Mucosa of descending colon (tissue), 3 donors: ENCODE measurements around the gene UNKL. TPM values are rescaled to one million over a fixed set of nuclear protein-coding genes. Genes with fewer than 3 reads are reported as not detected.

Experiments
- ATAC-seq: fragments of 200-7000 bp; cut with Tn5 transposase; one replicate; pipeline ENCODE4 v1.9.1; 2020; ENCODE audit warnings: mild to moderate bottlenecking, moderate library complexity
- DNase-seq, 3 donors: peaks; one replicate each; pipeline ENCODE4 v3.0.0-alpha.2; 2020
- H3K36me3 ChIP-seq: fragments of 200-600 bp; one replicate; pipeline ENCODE4 v1.8.0; 2021; ENCODE audit warnings: low read depth, mild to moderate bottlenecking
- H3K4me1 ChIP-seq: fragments of 200-600 bp; one replicate; pipeline ENCODE4 v1.8.0; 2021; ENCODE audit warnings: low read depth, mild to moderate bottlenecking
- H3K4me3 ChIP-seq: fragments of 200-600 bp; one replicate; pipeline ENCODE4 v1.8.0; 2021; ENCODE audit warnings: mild to moderate bottlenecking
- H3K9me3 ChIP-seq: fragments of 200-600 bp; one replicate; pipeline ENCODE4 v1.8.0; 2021; ENCODE audit warnings: mild to moderate bottlenecking
- CTCF ChIP-seq: fragments of 200-600 bp; IDR thresholded peaks from one replicate; pipeline ENCODE4 v1.8.0; 2022; ENCODE audit warnings: antibody characterized with exemption, mild to moderate bottlenecking
- intact Hi-C, 2 donors: fragments of 100-400 bp; cut with DNase I in 1 of 2; cut with micrococcal nuclease in 1 of 2; formaldehyde crosslinking; loops; one replicate each; pipeline versions ENCODE4 v1.11.0 to v1.11.1; 2022; cut with DNase I, micrococcal nuclease
- total RNA-seq, 3 donors: library from RNA; stranded (reverse); fragmentation: NEBNext Ultra II Directional in 2 of 3; extraction: Animal tissue kit (Norgen Biotek cat#: 25700) in 2 of 3; gene quantifications; one replicate each; pipeline versions ENCODE4 v1.2.1 to v1.2.4, GENCODE V29; 2021 to 2023
- donor health status: DM: no; HTN: no; CAD: no; lungs with moderate emphysema.
- donor health status: DM: no; HTN: no; CAD: no.
- donor health status: DM: no; HTN: yes; CAD: no.

Gene UNKL
- total RNA-seq, 3 donors from 2014 or later: 16.2 to 36.5 (median 28.2) TPM

DNA sequence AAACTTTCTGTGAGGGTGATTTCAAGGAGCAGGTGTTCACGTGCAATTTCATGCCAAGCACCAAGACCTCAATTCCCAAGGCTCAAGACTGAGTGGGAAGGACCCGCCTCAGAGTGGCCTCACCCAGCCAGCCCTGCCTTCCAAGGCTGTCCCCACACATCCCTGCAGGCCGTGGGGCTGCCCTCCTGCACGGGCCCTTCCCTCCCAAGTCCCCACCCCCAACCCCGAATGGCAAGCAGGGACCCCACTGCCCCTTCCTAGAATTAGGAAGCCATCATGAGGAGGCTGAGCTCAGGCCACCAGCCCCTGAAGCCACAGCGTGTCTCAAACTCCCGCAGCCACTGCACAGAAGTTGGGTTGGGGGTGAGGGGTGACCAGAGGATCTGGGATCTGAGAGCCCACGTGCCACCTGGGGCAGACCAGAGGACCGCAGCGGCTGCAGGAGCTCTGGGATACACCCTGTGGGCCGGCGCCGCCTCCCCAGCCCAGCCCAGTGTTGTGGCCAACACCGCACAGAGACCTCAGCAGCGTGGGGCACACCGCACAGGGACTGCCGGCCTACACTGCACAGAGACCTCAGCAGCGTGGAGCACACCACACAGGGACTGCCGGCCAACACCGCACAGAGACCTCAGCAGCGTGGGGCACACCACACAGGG, 42.1 kb downstream of the UNKL start:
- TF ChIP-seq CTCF: no peak
- intact Hi-C loops: no loop called here
- no peaks in the 10 kb centered on the region for H3K9me3 ChIP-seq
- DNase-seq: no peak
- no peak for ATAC-seq
- H3K4me1 ChIP-seq: no peaks in the 10 kb centered on the region
- H3K4me3 ChIP-seq: no peak overlapping the region
- H3K36me3 ChIP-seq: no peaks in the 10 kb centered on the region

- ATAC-seq: no peak
Observed at GRCh38 chr16:1371054-1371978, 43.2 kb downstream of the UNKL start.

DNA sequence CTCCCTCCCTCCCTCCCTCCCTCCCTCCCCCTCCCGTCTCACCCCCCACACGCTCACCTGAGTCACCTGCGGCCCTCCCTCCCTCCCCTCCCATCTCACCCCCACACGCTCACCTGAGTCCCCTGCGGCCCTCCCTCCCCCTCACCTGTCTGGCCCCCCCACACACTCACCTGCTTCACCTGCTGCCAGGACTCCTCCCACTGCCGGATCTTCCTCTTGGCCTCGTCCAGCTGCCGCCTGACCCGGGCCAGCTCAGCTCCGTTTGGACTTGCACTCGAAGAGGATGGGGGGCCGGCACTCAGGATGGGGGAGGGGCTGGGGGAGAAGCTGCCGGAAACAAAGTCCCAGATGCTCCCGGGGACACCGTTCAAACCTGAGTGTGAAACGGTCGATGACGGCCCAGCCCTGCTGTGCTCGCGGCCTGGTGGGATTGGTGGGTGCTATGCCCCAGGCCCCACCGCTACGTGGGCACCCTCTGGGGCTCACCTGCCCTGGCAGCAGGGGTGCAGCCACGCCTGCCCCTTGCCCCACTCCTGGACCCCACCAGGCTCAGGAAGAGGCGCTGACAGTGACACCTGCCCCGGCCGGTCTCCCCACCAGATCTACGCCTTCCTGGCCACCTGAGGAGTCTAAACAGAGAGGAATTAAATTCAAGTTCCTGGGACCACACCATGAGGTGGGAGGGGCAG, 46.9 kb downstream of the UNKL start:
- no peak overlapping the region for H3K4me3 ChIP-seq
- TF ChIP-seq CTCF: no peak
- H3K4me1 ChIP-seq: no peaks in the 10 kb centered on the region
- H3K9me3 ChIP-seq: no peaks in the 10 kb centered on the region
- H3K36me3 ChIP-seq: peaks cover 5% of the 10 kb centered on the region
- DNase-seq: no peak
- intact Hi-C loops: no loop called here
- no peak for ATAC-seq

More at GRCh38 chr16:1371054-1371978, 43.2 kb downstream of the UNKL start:
- no peaks in the 10 kb centered on the region for H3K4me1 ChIP-seq
- no peak for TF ChIP-seq CTCF
- H3K9me3 ChIP-seq: no peaks in the 10 kb centered on the region
- H3K4me3 ChIP-seq: no peak overlapping the region
- H3K36me3 ChIP-seq: peaks cover 5% of the 10 kb centered on the region
- no peak for DNase-seq
- intact Hi-C loops: no loop called here

DNA sequence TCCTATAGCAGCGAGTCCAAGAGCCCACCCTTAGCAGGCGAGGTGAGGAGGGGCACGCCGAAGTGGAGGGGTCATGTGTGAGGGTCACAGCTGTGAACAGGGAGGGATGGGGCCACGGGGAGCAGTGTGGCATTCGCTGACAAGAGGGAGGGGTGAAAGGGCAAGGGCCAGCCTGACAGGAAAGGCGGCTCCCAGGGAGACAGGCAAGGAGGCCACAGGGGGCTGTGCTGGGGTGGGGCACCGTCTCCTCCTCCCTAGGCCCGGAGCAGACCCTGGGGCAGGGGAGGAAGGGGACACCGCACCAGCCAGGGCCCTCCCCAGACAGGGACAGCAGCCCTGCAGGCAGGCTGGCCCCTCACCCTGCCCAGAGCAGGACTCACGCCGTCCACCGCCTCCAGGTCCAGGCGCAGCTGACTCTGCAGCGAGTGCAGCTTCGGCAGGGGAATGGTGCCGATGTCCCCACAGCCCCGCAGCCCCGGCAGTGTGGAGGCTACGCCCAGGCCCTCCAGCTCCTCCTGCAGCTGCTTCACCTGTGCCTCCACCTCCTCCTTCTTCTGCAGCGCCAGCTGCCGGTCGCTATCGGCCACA, 47.7 kb downstream of the UNKL start:
- TF ChIP-seq CTCF: no peak
- no peak for ATAC-seq
- Histone ChIP-seq H3K4me1 (no peaks in the 10 kb centered on the region), H3K36me3 (peaks cover 5% of the 10 kb centered on the region), H3K4me3 (no peak overlapping the region), H3K9me3 (no peaks in the 10 kb centered on the region)
- DNase-seq: no peak
- intact Hi-C loops: no loop called here

- intact Hi-C loops: no loop called here
- Histone ChIP-seq H3K4me1 (no peaks in the 10 kb centered on the region), H3K4me3 (no peak overlapping the region), H3K9me3 (no peaks in the 10 kb centered on the region), H3K36me3 (peaks cover 5% of the 10 kb centered on the region)
- no peak for DNase-seq
- TF ChIP-seq CTCF: no peak
- no peak for ATAC-seq
Observed at GRCh38 chr16:1366060-1366711, 48.3 kb downstream of the UNKL start.
